Stimulated activated naive B cell treated with anti-CD40 and anti-IgM and Interleukin-4, amounts not matched to agents 10 μg/mL and 1 μg/mL and 100 μg/mL, for 72 hours (primary cell): ENCODE measurements around the gene BICD1.
"Not testable (repeated sequence)": the region's sequence is repeated elsewhere in the genome, so short reads cannot be mapped to it uniquely, and the experiment has no call there.

Experiments used
- ATAC-seq, 2 donors: fragments of 150-1000 bp; cut with Tn5 transposase; replicated peaks; 2 replicates each; pipeline ENCODE4 v1.10.0; 2021; ENCODE audit warnings: moderate library complexity in 1 of 2
- DNase-seq: peaks from one replicate; pipeline ENCODE4 v3.0.0; 2021
- H3K27ac Mint-ChIP-seq: one replicate; pipeline ENCODE4 v1.8.0; 2022; ENCODE audit warnings: mild to moderate bottlenecking, mixed read lengths
- H3K27me3 Mint-ChIP-seq, 2 donors: one replicate each; pipeline ENCODE4 v1.8.0; 2022; ENCODE audit warnings: mixed read lengths in 2 of 2
- H3K36me3 Mint-ChIP-seq, 2 donors: one replicate each; pipeline ENCODE4 v1.8.0; 2022; ENCODE audit warnings: mixed read lengths in 2 of 2, mild to moderate bottlenecking in 1 of 2
- H3K4me1 Mint-ChIP-seq, 2 donors: one replicate each; pipeline ENCODE4 v1.8.0; 2022; ENCODE audit warnings: mixed read lengths in 2 of 2, mild to moderate bottlenecking in 1 of 2
- H3K4me3 Mint-ChIP-seq, 2 donors: one replicate each; pipeline ENCODE4 v1.8.0; 2022; ENCODE audit warnings: mild to moderate bottlenecking in 2 of 2, mixed read lengths in 2 of 2, moderate library complexity in 1 of 2
- H3K9me3 Mint-ChIP-seq, 2 donors: one replicate each; pipeline ENCODE4 v1.8.0; 2022; ENCODE audit warnings: mixed read lengths in 2 of 2, mild to moderate bottlenecking in 1 of 2

The BICD1 gene

GRCh38 chr12:32205731-32206130 lies 99.1 kb downstream of the BICD1 start:
- Mint-ChIP-seq H3K4me3 (no peak overlapping the region), H3K27ac (peak overlapping the region; percentile 21)
- no peak for DNase-seq

GRCh38 chr12:32208355-32208754 lies 101.7 kb downstream of the BICD1 start:
- Mint-ChIP-seq H3K4me1 (peaks cover 5 to 20% of the 10 kb centered on the region in 2 donors), H3K9me3 (peaks cover 0 to 2% of the 10 kb centered on the region in 2 donors), H3K4me3 (no peak overlapping the region), H3K36me3 (peaks cover 7 to 15% of the 10 kb centered on the region in 2 donors), H3K27ac (peak overlapping the region; percentile 21), H3K27me3 (no peaks in the 10 kb centered on the region)
- no peak for DNase-seq
- peak; percentile 58 to 74 for ATAC-seq

More at GRCh38 chr12:32205731-32206130, 99.1 kb downstream of the BICD1 start:
- no peak for ATAC-seq
- H3K27me3 Mint-ChIP-seq: no peaks in the 10 kb centered on the region
- H3K9me3 Mint-ChIP-seq: peaks cover 0 to 2% of the 10 kb centered on the region in 2 donors
- peaks cover 8 to 21% of the 10 kb centered on the region in 2 donors for H3K36me3 Mint-ChIP-seq
- peaks cover 6 to 18% of the 10 kb centered on the region in 2 donors for H3K4me1 Mint-ChIP-seq

- DNase-seq (no peak), ATAC-seq (no peak)
- peak overlapping the region; percentile 62 for H3K27ac Mint-ChIP-seq
- no peak overlapping the region for H3K4me3 Mint-ChIP-seq
- no peaks in the 10 kb centered on the region for H3K9me3 Mint-ChIP-seq
- H3K36me3 Mint-ChIP-seq: peaks cover 2 to 16% of the 10 kb centered on the region in 2 donors
- peaks cover 15 to 32% of the 10 kb centered on the region in 2 donors for H3K4me1 Mint-ChIP-seq
- H3K27me3 Mint-ChIP-seq: no peaks in the 10 kb centered on the region
Measured at GRCh38 chr12:32211066-32211899, 104.6 kb downstream of the BICD1 start.

GRCh38 chr12:32211900-32212156 lies 105.2 kb downstream of the BICD1 start:
- H3K27ac Mint-ChIP-seq: no peak overlapping the region
- H3K4me3 Mint-ChIP-seq: no peak overlapping the region
- H3K36me3 Mint-ChIP-seq: peaks cover 2 to 20% of the 10 kb centered on the region in 2 donors
- ATAC-seq (no peak), DNase-seq (no peak)
- H3K9me3 Mint-ChIP-seq: no peaks in the 10 kb centered on the region
- peaks cover 15 to 32% of the 10 kb centered on the region in 2 donors for H3K4me1 Mint-ChIP-seq
- H3K27me3 Mint-ChIP-seq: no peaks in the 10 kb centered on the region

- DNase-seq: peak; percentile 1
- Mint-ChIP-seq H3K27me3 (no peaks in the 10 kb centered on the region), H3K4me1 (peaks cover 16 to 18% of the 10 kb centered on the region in 2 donors)
Measured at GRCh38 chr12:32214723-32215122, 108.1 kb downstream of the BICD1 start.

GRCh38 chr12:32217354-32218310 lies 111.0 kb downstream of the BICD1 start:
- Mint-ChIP-seq H3K27me3 (no peaks in the 10 kb centered on the region), H3K27ac (no peak overlapping the region)
- peak in 1 of 2 donors; percentile 56 for ATAC-seq

More at GRCh38 chr12:32214723-32215122, 108.1 kb downstream of the BICD1 start:
- Mint-ChIP-seq H3K36me3 (peaks cover 13 to 36% of the 10 kb centered on the region in 2 donors), H3K9me3 (no peaks in the 10 kb centered on the region), H3K4me3 (no peak overlapping the region), H3K27ac (peak overlapping the region; percentile 27)
- ATAC-seq: peak; percentile 60 to 63

GRCh38 chr12:32223941-32224340 lies 117.3 kb downstream of the BICD1 start:
- no peak overlapping the region for H3K4me3 Mint-ChIP-seq
- no peak for DNase-seq

More at GRCh38 chr12:32217354-32218310, 111.0 kb downstream of the BICD1 start:
- DNase-seq: no peak
- H3K36me3 Mint-ChIP-seq: peaks cover 11 to 36% of the 10 kb centered on the region in 2 donors
- no peak overlapping the region for H3K4me3 Mint-ChIP-seq
- no peaks in the 10 kb centered on the region for H3K9me3 Mint-ChIP-seq
- H3K4me1 Mint-ChIP-seq: peaks cover 12 to 15% of the 10 kb centered on the region in 2 donors

GRCh38 chr12:32226768-32227167 lies 120.1 kb downstream of the BICD1 start:
- Mint-ChIP-seq H3K4me1 (peaks cover 0 to 1% of the 10 kb centered on the region in 2 donors), H3K9me3 (no peaks in the 10 kb centered on the region), H3K36me3 (peaks cover 19 to 38% of the 10 kb centered on the region in 2 donors), H3K27ac (no peak overlapping the region), H3K4me3 (no peak overlapping the region), H3K27me3 (no peaks in the 10 kb centered on the region)
- ATAC-seq (no peak), DNase-seq (no peak)

More at GRCh38 chr12:32223941-32224340, 117.3 kb downstream of the BICD1 start:
- Mint-ChIP-seq H3K4me1 (peaks cover 0 to 1% of the 10 kb centered on the region in 2 donors), H3K27ac (no peak overlapping the region), H3K27me3 (no peaks in the 10 kb centered on the region), H3K36me3 (peaks cover 21 to 41% of the 10 kb centered on the region in 2 donors), H3K9me3 (no peaks in the 10 kb centered on the region)
- ATAC-seq: no peak

- no peaks in the 10 kb centered on the region for H3K27me3 Mint-ChIP-seq
- no peak for DNase-seq
- H3K36me3 Mint-ChIP-seq: peaks cover 14 to 20% of the 10 kb centered on the region in 2 donors
- ATAC-seq: no peak
- no peaks in the 10 kb centered on the region for H3K9me3 Mint-ChIP-seq
- no peak overlapping the region for H3K4me3 Mint-ChIP-seq
- H3K27ac Mint-ChIP-seq: no peak overlapping the region
- peaks cover 0 to 1% of the 10 kb centered on the region in 2 donors for H3K4me1 Mint-ChIP-seq
Measured at GRCh38 chr12:32229971-32230612, 123.4 kb downstream of the BICD1 start.

GRCh38 chr12:32230613-32230993 lies 124.0 kb downstream of the BICD1 start:
- peak; percentile 73 to 88 for ATAC-seq
- Mint-ChIP-seq H3K27ac (no peak overlapping the region), H3K4me1 (peaks cover 0 to 1% of the 10 kb centered on the region in 2 donors), H3K4me3 (no peak overlapping the region), H3K27me3 (no peaks in the 10 kb centered on the region), H3K36me3 (peaks cover 14 to 18% of the 10 kb centered on the region in 2 donors), H3K9me3 (no peaks in the 10 kb centered on the region)
- no peak for DNase-seq

GRCh38 chr12:32231361-32231760 lies 124.7 kb downstream of the BICD1 start:
- not testable (repeated sequence) for ATAC-seq, H3K9me3 Mint-ChIP-seq, H3K4me1 Mint-ChIP-seq, H3K4me3 Mint-ChIP-seq, H3K27ac Mint-ChIP-seq, DNase-seq, H3K27me3 Mint-ChIP-seq
- peaks cover 13 to 17% of the 10 kb centered on the region in 2 donors for H3K36me3 Mint-ChIP-seq

GRCh38 chr12:32233568-32233967 lies 126.9 kb downstream of the BICD1 start:
- Mint-ChIP-seq H3K4me1 (no peaks in the 10 kb centered on the region), H3K4me3 (no peak overlapping the region), H3K27ac (no peak overlapping the region), H3K36me3 (peaks cover 17 to 20% of the 10 kb centered on the region in 2 donors), H3K27me3 (no peaks in the 10 kb centered on the region), H3K9me3 (peaks cover 4 to 8% of the 10 kb centered on the region in 2 donors)
- ATAC-seq (no peak), DNase-seq (no peak)

- no peak for ATAC-seq
- no peak overlapping the region for H3K27ac Mint-ChIP-seq
- H3K27me3 Mint-ChIP-seq: no peaks in the 10 kb centered on the region
- H3K36me3 Mint-ChIP-seq: peaks cover 17 to 20% of the 10 kb centered on the region in 2 donors
- H3K9me3 Mint-ChIP-seq: peaks cover 4 to 8% of the 10 kb centered on the region in 2 donors
- no peak for DNase-seq
- no peaks in the 10 kb centered on the region for H3K4me1 Mint-ChIP-seq
- no peak overlapping the region for H3K4me3 Mint-ChIP-seq
Measured at GRCh38 chr12:32235251-32235650, 128.6 kb downstream of the BICD1 start.

GRCh38 chr12:32240162-32240561 lies 133.5 kb downstream of the BICD1 start:
- H3K27ac Mint-ChIP-seq: no peak overlapping the region
- peaks cover 22 to 26% of the 10 kb centered on the region in 2 donors for H3K36me3 Mint-ChIP-seq
- ATAC-seq: no peak
- H3K4me3 Mint-ChIP-seq: no peak overlapping the region
- H3K9me3 Mint-ChIP-seq: peaks cover 4 to 8% of the 10 kb centered on the region in 2 donors
- DNase-seq: no peak
- peaks cover 0 to 2% of the 10 kb centered on the region in 2 donors for H3K4me1 Mint-ChIP-seq
- no peaks in the 10 kb centered on the region for H3K27me3 Mint-ChIP-seq
